Activated CD8-positive, alpha-beta memory T cell treated with anti-CD3 and anti-CD28 coated beads, Interleukin-2, amount 50 U/mL, for 4 hours (primary cell): ENCODE data around the gene IRF3.

Source experiments
- DNase-seq: peaks from one replicate; pipeline ENCODE4 v3.0.0-alpha.2; 2020

IRF3 gene

DNA sequence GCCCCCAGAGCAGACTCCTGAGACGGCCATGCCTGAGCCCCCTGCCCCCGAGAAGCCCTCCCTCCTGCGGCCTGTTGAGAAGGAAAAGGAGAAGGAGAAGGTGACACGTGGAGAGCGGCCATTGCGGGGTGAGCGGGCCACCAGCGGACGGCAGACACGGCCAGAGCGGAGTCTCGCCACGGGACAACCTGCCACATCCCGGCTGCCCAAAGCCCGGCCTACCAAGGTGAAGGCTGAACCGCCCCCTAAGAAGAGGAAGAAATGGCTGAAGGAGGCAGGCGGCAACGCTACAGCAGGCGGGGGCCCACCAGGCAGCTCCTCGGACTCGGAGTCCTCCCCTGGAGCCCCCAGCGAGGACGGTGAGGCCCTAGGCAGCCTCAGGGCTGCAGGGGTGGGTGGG, 49.8 kb downstream of the IRF3 start:
- no peak for DNase-seq

DNA sequence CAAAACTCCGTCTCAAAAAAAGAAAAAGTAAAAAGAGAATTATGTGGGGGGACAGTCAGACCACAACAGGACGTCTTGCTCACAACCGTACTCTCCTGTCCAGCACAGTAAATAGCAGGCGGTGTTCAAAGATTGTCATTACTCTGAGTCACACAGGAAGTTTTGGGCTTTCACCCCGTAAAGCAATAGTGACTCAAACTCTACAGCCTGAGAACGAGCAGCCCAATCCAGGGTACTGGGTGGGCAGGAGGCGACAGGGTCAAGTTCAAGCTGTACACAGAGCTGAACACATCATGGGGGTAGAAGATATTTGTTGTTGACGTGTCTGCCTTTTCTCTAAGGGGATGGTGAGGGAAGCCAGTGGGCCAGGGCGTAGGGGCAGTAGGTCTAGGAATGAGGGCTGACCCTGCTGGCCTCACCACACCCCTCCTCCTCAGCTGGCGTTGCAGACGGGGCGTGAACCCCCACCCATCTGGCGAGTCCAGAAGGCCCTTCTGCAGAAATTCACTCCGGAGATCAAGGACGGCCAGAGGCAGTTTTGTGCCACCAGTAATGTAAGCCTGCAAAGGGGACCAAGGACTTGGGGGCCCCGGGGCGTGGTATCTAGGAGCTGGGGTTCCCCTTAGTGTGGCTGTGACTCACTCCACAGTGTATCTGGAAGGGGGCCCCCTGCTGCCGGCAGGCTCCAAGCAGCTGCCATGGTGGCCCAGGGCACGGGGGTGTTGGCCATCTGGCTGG, 51.4 kb downstream of the IRF3 start:
- DNase-seq = no peak

DNA sequence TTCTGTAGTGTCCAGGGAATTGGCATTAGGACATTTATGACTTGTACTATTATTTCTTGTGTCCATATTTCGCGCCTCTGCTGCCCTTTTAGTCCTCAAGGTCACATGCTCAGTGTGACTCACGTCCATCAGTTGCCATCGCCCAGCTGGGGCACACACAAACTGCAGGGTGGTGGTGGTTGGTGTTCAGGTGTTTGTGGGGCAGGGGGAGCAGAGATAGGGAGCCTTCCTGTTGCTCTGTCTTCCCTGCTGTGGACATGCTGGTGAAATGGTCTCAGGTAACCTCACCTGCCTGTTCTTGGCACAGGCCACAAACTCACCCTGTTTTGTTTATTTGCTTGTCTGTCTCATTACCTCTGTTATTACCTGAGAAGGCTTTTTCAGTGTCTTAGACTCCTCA, 52.3 kb downstream of the IRF3 start:
- DNase-seq = no peak
